HG03196 (cell line): ENCODE measurements around the gene LRIT3.

Source experiments
- ATAC-seq: cut with Tn5 transposase; IDR thresholded peaks from one replicate; pipeline ENCODE4 v1.9.1; 2021; ENCODE audit not compliant: unreplicated experiment

LRIT3 gene

GRCh38 chr4:109902559-109903251 is 54.8 kb downstream of the LRIT3 start:
- ATAC-seq, result no peak

GRCh38 chr4:109908731-109909130 is 60.8 kb downstream of the LRIT3 start:
- ATAC-seq, result no peak

GRCh38 chr4:109910256-109910655 is 62.3 kb downstream of the LRIT3 start:
- ATAC-seq, result no peak

- ATAC-seq, result no peak
Measured at GRCh38 chr4:109912706-109913595, 65.0 kb downstream of the LRIT3 start, which contains the start of gene EGF. EGF (plus strand) TSS chr4:109912883; CDS start chr4:109913336, 453 bp downstream.

GRCh38 chr4:109913596-109914241 is 65.8 kb downstream of the LRIT3 start:
- no peak for ATAC-seq

- no peak for ATAC-seq
Measured at GRCh38 chr4:109914322-109914721, 66.4 kb downstream of the LRIT3 start.

- no peak for ATAC-seq
Measured at GRCh38 chr4:109915385-109916026, 67.6 kb downstream of the LRIT3 start.

GRCh38 chr4:109916027-109916409 is 68.1 kb downstream of the LRIT3 start:
- no peak for ATAC-seq

- ATAC-seq, result no peak
Measured at GRCh38 chr4:109921384-109921808, 73.5 kb downstream of the LRIT3 start.
